HG03378 (cell line): ENCODE measurements around the gene PKNOX2.

ENCODE experiments used
- ATAC-seq: cut with Tn5 transposase; IDR thresholded peaks from one replicate; pipeline ENCODE4 v1.9.1; 2021; ENCODE audit warnings: mild to moderate bottlenecking, moderate library complexity; ENCODE audit not compliant: unreplicated experiment

Gene PKNOX2

DNA sequence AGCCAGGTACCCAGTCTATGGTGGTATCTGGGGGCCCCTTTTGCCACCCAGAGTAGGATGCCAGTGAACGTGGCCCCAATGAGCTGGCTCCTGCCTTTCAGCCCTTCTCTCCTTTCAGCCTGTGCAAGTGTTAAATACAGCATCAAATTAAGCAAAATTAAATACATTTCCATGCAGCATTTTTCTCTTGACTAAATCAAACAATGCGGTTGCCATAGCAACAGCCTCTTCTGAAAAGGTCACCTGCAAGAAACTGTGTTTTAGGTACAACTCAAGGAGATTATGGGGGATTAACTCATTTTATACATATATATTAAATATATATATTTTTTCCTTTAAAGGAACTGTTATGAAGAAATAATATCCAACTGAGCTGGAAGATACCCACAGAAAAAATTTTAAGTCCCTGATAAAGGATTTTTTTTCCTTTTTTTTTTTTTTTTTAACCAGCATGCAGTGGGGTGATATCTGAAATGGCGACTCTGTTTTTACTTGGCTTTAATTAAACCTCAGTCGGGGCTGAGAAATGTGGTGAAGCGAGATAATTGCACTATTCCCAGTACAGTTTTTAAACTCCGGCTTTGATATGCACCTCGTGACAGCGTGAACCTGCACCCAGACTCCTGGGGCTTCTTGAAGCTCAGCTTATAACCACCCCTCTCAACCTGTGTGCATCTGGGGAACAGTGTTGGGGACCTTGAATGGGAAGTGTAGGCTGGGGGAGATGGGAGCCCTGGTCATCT lies 115.3 kb downstream of the PKNOX2 start:
- no peak for ATAC-seq

DNA sequence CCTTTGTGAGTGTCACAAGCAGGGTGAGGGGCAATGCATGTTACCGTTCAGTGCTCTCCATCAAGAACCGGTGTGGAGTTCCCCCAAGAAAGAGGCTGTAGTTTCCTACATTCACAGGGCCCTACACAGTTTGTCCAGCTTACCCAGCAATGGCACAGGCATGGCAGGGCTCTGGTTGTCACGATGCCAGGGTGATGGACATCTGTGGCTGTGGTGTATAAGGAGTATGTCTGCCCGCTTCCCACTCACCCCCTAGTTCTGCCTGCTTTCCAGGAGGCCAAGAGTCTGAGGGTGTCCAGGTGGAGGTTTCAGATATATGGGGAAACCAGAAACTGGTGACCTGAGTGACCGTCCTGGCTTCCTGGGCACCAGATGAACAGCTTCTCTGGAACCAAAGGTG lies 116.1 kb downstream of the PKNOX2 start:
- no peak for ATAC-seq

DNA sequence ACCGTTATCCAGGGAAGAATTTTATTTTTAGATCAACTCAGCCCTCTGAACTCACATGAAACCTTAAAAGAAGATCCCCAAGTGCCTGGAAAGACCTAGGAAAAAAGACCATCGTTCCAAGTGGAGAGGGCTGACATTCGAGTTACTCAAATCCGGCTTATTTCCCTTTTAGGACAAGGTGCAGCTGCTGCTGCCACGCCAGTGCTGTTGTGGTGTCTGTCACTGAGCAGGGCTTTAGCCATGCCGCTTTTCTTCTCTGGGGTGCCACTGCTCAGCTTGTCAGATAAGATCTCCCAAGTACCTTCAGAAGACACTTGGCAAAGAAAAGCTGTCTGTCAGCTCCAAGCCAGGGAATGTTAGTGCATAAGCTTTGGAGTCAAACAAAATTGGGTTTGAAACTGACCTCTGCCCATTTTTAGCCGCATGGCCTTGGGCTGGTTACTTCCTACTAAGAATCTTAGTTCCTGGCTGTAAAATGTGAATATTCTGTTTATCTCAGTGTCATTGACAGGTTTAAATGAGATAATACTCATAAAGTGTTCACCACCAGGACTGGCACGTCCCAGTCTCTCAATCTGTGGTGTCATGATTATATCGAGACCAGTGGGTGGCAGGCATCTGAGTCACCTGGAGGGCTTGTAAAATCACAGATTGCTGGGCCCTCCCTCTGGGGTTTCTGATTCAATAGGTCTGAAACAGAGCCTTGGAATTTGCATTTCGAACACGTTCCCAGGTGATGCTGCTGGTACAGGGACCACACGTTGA lies 117.5 kb downstream of the PKNOX2 start:
- ATAC-seq = no peak

DNA sequence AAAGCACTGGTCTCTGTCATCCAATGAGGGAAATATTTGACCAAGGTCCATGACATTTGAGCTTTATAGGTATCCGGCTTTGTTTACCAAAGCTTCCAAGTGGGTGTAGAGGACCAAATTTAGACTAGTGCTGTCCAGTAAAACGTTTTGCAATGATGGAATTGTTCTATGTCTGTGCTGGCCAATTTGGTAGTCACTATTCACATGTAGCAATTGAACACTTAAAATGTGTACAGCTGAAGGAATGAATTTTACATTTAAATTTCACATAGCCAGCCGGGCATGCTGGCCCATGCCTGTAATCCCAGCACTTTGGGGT lies 118.0 kb downstream of the PKNOX2 start:
- no peak for ATAC-seq

DNA sequence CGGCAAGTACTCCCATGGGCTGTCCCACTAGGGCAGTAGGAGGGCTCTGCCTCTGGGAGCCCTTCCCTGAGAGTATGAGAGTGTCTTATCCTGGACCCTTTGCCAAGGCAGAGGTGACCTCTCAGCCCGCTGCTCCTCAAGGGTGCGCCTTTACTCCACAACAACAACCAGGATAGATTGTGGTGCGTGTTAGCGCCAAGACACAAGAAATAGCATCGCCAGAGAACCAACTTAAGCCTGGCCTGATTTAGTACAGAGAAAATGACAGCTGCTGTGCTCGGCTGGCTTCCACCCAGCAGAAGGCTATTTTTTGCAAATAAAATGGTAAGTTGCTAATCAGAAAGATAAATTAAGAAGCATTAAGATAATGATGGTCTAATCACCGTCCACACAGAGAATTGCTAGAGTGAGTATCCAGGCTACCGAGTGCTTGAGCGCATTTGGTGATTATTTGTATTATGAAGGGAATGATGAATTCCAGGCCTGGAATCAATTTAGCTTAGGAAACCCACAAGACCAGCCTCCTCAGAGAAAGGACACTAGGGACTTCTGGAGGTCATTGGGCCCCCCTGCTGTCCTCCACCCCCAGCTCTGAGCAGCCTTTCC lies 119.8 kb downstream of the PKNOX2 start:
- ATAC-seq = no peak

DNA sequence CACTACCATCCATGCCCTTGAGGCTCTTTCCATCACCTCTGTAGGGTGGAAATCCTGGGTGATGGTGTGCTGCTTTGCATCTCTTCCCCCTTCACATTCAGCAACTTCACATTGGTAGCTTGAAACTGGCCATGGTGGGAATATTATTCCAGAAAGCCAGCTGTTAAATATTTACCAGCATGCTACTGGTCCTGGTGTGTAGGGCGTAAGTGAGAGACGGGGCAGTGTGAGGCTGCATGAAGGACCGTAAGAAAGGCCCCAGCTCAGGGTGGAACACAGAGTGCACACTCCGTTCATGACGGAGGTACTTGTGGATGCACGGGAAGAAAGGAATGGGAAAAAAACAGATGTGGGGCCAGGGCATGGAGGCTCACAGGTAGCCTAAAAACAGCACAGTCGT lies 121.3 kb downstream of the PKNOX2 start:
- ATAC-seq = no peak

DNA sequence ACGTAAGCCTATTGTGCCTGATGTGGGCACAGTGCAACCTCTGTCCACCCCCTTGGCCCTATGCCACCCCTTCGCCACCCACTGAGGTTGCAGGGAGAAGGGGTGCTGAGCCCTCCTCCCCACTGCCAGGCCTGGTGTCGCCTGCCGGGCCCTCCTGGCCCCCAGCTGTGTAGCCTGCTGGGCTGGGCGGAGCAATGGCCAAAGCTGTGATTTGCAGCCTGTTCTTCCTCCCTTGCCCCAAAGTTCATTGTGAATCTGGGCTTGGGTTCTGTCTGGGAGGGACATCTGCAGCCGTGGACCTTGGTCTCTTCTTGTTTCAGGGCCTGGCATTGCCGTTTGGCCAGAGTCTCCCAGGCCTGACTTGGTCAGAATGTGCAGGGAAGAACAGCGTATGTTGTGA lies 121.9 kb downstream of the PKNOX2 start:
- no peak for ATAC-seq

DNA sequence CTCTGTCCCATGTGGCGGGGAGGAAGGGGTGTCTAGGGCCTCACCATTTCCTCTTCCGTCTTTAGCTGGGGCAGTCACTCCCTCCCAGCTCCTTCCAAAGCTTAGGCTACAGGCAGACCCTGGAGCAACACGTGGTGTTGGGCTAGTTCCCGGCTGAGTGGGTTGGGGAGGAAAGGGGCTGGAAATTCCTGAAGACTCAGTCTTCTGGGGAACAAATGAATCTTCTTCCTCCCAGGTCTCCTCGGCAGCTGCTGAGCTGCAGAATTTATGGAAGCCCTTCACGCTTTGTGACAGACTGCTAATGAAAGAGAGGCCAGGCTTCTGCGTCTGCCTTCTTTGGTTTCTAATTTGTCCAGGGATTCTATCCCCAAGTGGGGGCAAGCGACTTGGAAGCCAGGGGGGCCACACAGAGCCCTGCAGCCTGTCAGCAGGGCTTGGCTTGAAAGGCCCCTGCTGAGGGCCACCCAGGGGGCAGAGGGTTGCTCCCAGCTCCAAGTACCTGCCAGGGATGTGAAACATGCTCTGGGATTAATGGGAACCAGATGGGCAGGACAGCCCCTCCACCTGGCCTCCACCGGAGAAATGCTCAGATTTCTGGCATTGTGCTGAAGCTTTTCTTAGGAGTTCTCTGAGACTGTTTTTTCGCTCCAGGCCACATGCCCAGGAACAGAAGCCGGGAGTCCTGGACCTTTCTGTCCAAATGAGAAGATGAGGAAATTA lies 123.1 kb downstream of the PKNOX2 start:
- no peak for ATAC-seq

DNA sequence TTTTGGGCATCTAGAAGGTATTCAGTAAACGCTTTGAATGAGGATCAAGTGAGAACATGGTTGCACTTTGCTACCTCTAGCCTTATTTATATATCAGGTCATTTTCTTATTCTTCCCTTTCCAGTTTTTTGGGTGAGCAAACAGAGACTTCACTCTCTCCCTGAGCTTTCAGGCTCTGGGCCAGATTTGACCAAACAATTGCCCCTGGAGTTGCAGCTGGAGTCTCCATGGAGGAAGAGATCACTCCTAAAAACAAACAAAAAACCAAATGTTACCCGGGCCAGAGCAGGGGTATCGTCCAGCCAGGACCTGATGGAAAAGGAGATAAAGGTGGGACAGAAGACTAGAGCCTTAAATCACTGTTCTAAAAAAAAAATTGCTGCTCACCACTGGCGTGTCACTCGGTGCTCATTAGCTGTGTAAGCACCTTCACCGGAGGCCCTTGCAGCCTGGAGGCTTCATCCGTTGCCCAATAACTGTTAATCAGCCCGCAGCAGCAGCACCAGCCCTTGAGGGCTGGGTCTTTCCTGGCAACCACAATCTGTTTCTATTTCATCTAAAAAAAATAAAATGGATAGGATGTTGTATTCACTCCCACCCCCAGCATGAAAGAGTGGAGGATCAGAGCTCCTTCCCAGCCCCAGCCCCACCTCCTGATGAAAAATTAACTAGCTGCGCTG lies 125.0 kb downstream of the PKNOX2 start:
- ATAC-seq = no peak

DNA sequence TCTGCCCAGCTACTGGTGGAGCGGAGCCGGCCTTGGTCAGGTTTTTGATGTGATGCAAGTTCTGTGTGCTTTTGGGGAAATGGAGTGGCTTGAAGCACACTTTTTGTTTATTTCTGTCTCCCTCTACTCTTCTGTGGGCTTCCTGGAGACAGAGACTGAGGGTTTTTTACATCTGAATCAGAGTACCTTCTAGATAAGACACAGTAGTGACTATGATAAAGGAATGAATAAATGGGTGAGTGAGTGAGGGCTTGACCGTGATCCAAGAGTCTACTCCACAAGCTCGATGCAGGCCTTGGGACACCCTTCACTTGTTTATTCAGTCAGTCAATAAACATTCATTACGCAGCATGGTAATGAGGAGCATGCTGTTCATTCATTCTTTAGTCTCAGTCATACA lies 125.7 kb downstream of the PKNOX2 start:
- no peak for ATAC-seq

DNA sequence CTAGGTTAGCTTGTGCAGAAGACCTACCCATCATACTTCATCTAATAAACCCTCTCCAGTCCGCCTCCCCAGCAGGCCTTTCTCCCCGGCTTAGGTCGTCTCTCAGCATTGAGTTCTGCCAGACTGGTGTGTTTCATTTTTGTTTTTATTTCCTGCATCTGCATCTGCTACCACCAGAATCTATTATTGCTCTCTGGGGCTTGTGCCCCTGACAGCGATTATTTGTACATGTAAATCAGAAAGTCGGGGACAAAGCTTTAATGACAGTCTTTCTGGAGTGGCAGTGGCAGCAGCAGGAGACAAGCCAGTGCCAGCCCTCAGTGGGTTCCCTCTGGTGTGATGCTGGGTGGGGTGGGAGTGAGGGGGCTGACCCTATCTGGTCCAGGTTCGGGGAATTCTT lies 127.5 kb downstream of the PKNOX2 start:
- no peak for ATAC-seq

DNA sequence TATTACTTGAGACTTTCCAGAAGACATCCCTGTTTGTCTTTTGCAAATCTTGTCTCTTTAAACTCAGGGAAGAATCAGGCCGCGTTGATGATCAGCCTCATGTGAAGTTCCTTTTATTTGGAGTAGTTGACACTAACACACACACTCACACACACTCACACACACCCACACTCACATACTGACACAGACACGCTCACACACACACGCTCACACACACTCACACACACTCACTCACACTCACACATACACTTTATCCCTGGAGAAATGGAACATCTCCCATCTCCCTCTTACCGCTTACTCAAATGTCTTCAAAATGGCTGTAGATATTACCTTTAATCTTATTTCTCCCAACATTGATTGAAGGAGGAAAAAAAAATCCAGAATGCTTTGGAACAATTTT lies 129.0 kb downstream of the PKNOX2 start:
- ATAC-seq = no peak

DNA sequence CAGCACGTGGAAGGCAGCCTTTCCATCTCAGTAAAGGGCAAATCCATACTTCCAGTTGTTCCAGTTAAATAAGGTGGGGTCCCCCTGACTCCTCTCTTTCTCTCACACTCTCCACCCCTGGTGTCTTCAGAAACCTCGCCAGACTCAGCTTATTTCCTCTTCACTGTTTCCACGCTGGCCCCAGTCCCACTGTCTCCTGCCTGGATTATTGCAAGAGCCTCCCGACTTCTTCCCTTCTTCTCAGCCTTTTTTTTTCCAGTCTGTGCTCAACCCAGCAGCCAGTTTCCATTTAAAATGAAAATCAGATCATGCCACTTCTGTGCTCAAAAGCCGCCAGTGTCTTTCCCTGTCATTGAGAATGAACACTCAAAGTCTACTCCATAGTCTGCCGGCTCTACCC lies 131.4 kb downstream of the PKNOX2 start:
- no peak for ATAC-seq

DNA sequence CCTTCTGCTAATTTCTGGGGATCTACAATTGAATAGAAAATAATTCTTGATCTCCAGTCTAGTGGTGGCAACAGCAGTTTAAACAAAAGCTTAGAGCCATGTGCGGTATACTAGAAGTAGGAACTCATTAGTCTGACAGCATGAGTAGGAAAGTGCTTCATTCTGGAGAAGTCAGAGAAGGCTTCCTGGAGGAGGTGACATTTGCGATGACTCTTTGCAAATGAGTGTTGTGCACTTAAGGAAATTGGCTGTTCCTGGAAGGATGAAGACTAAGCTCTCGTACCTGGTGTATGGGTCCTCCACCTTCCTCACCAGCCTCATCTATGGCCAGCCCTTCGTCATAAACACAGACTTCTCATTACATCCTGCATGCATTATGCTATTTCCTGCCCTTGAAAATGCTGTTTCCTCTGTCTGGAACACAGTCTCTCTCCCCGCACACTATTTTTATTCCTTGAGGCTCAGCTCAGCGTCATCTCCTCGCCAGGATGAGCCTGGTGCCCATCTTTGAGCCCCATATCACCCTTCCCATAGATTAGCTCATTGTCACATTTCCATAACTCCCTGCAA lies 132.9 kb downstream of the PKNOX2 start:
- no peak for ATAC-seq

DNA sequence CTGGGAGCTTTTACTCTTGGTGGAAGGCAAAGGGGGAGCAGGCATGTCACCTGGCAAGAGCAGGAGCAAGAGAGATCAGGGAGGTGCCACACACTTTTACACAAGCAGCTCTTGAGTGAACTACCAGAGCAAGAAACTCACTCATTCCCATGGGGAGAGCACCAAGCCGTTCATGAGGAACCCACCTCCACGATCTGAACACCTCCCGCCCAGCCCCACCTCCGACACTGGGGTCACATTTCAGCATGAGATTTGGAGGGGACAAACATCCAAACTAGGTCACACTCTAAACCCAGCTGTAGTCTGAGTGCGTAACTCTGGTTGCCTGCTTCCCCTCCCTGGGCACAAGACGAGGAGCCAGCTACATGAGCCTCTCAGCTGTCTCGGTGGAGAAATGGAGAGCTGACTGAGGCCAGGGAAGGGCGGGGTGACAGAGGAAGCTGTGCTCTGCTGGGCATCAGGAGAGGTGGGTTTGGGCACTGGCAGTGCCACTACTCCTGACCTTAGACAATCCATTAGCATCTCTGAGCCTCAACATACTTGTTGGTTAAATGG lies 134.6 kb downstream of the PKNOX2 start:
- no peak for ATAC-seq

DNA sequence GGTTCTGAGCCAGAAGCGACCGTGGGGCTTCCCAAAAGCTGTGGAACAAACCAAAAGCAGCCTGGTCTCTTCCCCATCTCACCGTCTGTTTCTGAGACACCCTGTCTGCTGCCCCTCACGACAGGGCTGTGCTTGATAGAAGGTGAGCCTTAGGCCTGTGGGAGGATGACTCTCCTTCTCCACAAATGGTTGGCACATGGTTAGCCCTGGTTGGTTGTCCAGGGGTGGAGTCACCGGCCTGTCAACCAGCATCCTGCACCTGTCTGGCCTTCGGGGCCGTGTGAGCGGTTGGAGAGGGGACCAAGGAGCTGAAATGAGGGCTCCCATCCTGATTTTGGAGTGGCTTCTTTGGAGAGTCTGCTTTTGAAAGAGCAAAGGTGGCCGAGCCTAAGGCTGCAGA lies 135.3 kb downstream of the PKNOX2 start:
- ATAC-seq = no peak

DNA sequence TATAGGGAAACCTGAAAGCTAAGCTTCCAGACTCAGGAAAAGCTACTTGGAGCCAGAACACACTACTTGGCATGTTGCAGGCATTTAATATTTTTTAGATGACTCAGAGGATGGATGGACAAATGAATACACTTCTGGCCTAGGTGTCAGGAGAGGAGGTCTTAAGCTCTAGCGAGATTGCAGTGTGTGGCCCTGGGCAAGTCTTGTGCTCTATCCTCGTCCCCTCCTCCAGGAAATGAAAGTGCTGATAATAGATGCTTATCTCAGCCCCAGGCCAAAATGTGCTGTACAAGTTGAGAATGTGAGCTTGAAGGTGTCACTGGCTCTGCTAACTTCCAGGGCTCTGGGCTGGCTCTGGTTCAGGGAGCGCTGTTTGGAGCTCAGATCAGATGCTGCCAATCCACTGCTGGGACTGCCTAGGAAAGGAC lies 136.3 kb downstream of the PKNOX2 start:
- ATAC-seq = no peak

DNA sequence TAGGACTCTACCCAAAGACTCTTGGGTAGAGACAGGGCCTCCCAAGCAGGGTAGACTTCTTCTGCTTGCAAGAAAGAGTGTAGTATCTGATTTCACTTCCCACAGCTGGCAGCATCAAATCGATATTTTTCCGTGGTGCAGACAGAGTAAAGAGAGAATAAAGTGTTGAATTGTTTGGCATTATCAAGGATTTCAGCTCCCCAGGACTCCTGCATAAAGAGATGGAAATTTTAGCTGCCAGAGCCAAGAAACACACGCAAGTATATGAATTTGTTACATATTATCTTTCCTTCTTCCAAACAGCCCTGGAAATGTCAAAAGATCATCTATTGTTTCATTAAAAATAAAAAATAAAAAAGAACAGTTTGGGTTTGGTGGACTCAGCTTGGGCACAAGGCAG lies 136.8 kb downstream of the PKNOX2 start:
- no peak for ATAC-seq

DNA sequence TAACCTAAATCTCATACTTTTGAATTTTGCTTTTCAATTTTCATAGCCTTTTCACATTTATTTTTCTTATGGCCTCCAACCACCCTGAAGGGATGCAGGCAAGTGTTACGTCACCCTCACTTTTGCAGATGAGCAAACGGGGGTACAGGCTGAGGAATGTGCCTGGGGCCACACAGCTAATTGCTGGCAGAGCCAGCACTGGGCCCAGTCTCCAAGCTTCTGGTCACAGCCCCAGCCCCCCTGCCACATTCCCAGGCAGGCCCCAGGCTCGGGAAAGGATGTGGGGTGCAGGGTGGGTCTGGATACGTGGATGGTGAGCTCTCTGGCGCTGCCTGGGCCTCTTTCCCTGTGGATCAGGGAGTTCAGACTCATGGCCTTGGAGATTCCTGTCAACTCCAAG lies 138.6 kb downstream of the PKNOX2 start:
- no peak for ATAC-seq

DNA sequence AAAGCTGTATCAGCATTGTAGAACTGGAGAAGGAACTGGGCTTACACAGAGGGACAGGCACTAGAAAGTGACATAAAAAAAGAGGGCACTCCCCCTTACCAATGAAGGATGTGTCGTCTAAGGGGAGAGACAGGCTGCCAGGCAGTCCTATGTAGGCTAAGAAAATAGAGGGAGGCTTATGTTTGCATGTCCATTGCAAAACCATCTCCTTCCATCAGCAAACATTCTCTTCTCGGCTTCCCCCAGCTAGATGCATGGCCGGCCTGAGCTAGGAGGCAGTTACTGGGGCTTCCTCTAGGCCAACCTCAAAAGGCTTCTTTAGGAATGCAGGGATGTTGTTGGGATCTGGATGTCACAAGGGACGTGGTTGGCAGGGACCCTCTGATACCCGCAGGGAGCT lies 139.1 kb downstream of the PKNOX2 start:
- no peak for ATAC-seq
